ENCODE data around the gene KYNU. TPM values are rescaled to one million over a fixed set of nuclear protein-coding genes. Genes with fewer than 3 reads are reported as not detected.

The KYNU gene
- total RNA-seq, 1 donor from 2014 or later: 30.3 TPM

DNA sequence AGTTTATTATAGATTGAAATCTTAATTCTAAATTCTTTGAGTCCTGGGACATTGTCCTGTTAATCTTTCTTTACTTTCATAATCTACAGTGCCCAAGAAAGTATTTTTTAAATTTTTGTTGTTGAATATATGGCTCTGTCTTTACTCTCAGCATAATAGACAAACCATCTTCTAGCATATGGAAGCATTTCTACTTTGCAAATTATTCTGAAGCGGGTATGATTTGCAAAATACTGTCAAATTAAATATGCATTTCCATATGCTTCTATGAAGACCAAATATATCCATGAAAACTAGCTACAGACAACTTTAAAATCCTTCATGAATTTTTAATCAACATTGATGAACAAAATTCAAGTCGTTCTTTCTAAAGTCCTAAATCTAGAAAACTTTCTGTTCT lies 117.2 kb downstream of the KYNU start:
- DNase-seq (ENCODE audit: low read depth) (no peak), FAIRE-seq (no peak)
- Histone ChIP-seq H3K36me3 (ENCODE audit: control insufficient read depth, insufficient read depth, low read length) (no peaks in the 10 kb centered on the region), H3K4me3 (ENCODE audit: low read depth, low read length) (no peak overlapping the region), H3K27me3 (ENCODE audit: control insufficient read depth, insufficient read depth, low read length) (no peaks in the 10 kb centered on the region)
- TF ChIP-seq, protein P1, sequence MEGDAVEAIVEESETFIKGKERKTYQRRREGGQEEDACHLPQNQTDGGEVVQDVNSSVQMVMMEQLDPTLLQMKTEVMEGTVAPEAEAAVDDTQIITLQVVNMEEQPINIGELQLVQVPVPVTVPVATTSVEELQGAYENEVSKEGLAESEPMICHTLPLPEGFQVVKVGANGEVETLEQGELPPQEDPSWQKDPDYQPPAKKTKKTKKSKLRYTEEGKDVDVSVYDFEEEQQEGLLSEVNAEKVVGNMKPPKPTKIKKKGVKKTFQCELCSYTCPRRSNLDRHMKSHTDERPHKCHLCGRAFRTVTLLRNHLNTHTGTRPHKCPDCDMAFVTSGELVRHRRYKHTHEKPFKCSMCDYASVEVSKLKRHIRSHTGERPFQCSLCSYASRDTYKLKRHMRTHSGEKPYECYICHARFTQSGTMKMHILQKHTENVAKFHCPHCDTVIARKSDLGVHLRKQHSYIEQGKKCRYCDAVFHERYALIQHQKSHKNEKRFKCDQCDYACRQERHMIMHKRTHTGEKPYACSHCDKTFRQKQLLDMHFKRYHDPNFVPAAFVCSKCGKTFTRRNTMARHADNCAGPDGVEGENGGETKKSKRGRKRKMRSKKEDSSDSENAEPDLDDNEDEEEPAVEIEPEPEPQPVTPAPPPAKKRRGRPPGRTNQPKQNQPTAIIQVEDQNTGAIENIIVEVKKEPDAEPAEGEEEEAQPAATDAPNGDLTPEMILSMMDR (IDR thresholded peaks at IDR 0.05; ENCODE audit: insufficient read depth, low read length, severe bottlenecking): no peak

DNA sequence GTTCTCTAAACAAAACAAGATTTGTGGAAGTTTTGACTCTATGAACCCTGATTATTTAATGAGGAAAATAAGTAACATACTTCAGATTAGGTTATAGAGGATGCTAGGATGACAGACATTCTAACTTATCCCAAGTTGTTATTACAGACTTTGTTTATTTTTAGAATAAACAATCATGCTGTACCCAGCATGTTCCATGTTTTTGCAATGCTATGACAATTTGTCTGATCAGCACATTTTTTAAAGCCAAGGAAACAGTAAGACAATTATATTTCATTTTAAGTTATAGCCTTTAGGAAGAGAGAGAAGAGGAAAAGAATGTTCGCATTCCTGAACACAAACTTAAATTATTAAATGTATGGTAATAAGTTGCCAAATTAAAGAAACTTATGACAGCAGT lies 119.8 kb downstream of the KYNU start:
- no peak for DNase-seq (ENCODE audit: low read depth)
- TF ChIP-seq, protein P1 (IDR thresholded peaks at IDR 0.05; ENCODE audit: insufficient read depth, low read length, severe bottlenecking): no peak
- Histone ChIP-seq H3K4me3 (ENCODE audit: low read depth, low read length) (no peak overlapping the region), H3K27me3 (ENCODE audit: control insufficient read depth, insufficient read depth, low read length) (no peaks in the 10 kb centered on the region), H3K36me3 (ENCODE audit: control insufficient read depth, insufficient read depth, low read length) (no peaks in the 10 kb centered on the region)
- no peak for FAIRE-seq

DNA sequence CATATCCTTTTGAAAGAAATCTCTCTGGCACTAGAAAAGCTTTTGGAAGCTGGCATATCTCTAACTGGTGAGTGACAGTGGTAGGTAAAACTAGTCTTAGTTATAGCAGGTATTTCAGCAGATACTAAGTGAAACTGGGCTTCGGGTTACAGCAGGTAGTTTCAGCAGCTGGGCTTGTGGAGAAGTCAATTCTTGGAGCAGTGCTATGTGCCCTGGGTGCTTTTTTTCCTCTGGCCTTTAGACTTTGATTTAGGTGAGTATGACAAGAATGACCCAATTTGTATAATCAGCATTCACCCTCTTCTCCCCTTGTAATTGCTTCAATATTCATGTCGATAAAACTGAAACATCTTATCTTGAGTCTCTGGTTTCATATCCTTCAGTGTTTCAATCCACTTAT lies 123.1 kb downstream of the KYNU start:
- DNase-seq (ENCODE audit: low read depth) (no peak), FAIRE-seq (no peak)
- H3K36me3 ChIP-seq (ENCODE audit: control insufficient read depth, insufficient read depth, low read length): no peaks in the 10 kb centered on the region
- TF ChIP-seq, protein P1 (IDR thresholded peaks at IDR 0.05; ENCODE audit: insufficient read depth, low read length, severe bottlenecking): no peak
- H3K4me3 ChIP-seq (ENCODE audit: low read depth, low read length): no peak overlapping the region
- no peaks in the 10 kb centered on the region for H3K27me3 ChIP-seq (ENCODE audit: control insufficient read depth, insufficient read depth, low read length)

DNA sequence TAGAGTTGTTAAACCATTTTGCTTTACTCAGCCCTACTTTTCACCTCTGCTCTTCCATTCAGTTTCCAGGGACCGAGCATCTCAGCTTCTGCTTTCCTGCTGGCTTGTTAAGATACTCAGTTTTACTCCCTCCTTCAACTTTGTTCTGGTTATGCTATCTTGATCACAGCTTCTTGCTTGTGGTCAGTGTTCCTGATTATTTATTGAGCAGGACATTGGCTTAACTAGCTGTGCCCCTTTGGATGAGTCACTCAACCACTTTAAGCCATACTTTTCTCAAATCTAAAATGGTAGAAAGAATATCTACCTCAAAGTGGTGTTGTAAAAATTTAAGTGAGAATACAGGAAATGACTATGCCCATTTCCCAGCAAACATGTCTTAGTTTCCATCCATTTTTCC lies 124.0 kb downstream of the KYNU start:
- H3K36me3 ChIP-seq (ENCODE audit: control insufficient read depth, insufficient read depth, low read length): no peaks in the 10 kb centered on the region
- FAIRE-seq: no peak
- H3K27me3 ChIP-seq (ENCODE audit: control insufficient read depth, insufficient read depth, low read length): no peaks in the 10 kb centered on the region
- no peak for DNase-seq (ENCODE audit: low read depth)
- no peak overlapping the region for H3K4me3 ChIP-seq (ENCODE audit: low read depth, low read length)
- TF ChIP-seq, protein P1 (IDR thresholded peaks at IDR 0.05; ENCODE audit: insufficient read depth, low read length, severe bottlenecking): no peak

DNA sequence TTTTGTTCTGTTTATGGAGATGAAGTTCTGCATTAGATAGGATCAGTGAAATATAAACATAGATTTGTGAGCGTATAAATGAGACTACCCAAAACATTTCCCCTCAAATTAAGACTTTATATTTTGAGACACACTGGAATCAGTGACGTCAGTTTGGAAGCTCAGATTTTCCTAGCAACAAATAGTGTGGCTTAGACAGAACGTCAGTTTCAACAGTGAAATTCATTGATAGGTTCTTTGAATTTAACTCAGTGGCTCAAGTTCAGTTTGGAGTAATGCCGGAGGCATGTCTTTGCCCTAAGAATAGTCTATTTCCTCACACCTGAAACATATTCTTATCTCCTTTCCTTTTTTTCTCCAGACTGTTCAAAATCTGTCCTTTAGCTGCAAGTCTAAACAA lies 138.2 kb downstream of the KYNU start:
- H3K4me3 ChIP-seq (ENCODE audit: low read depth, low read length): no peak overlapping the region
- TF ChIP-seq, protein P1 (IDR thresholded peaks at IDR 0.05; ENCODE audit: insufficient read depth, low read length, severe bottlenecking): no peak
- no peaks in the 10 kb centered on the region for H3K36me3 ChIP-seq (ENCODE audit: control insufficient read depth, insufficient read depth, low read length)
- DNase-seq (ENCODE audit: low read depth) (no peak), FAIRE-seq (no peak)
- no peaks in the 10 kb centered on the region for H3K27me3 ChIP-seq (ENCODE audit: control insufficient read depth, insufficient read depth, low read length)

DNA sequence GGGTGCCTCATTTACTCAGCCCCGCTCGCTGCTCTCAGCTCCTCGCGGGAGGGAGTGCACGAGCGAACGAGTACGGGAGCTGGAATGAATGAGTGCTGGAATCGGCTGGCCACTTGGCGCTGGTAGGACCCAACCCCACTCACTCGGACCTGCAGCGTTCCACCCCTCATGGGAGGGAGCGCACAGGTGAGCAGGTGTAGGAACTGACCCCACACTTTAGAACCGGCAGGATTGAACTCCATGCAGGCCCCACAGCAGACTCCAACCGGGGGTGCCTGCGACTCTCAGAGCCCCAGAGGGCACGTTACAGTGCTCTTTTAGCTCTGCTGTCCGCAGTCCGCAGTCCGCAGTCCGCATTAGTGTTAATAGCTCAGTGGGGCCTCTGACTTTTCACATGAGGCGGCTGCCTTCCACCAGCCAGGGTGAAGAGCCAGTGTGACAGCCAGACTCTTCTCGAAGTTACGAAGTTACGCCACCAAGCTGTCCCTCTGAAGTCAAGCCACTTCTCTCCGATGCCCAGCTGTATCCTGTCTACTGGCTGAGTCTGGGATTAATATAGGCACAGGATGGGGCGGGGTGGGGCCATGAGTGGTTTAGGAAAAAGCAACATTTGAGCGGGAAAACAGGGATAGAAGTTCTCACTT lies 149.1 kb downstream of the KYNU start:
- DNase-seq (ENCODE audit: low read depth): no peak
- no peaks in the 10 kb centered on the region for H3K27me3 ChIP-seq (ENCODE audit: control insufficient read depth, insufficient read depth, low read length)
- H3K36me3 ChIP-seq (ENCODE audit: control insufficient read depth, insufficient read depth, low read length): peaks cover 1% of the 10 kb centered on the region
- FAIRE-seq: no peak
- H3K4me3 ChIP-seq (ENCODE audit: low read depth, low read length): no peak overlapping the region
- TF ChIP-seq, protein P1 (IDR thresholded peaks at IDR 0.05; ENCODE audit: insufficient read depth, low read length, severe bottlenecking): no peak
